HK-2 (cell line): ENCODE data around the gene CST9L.
"Not testable (repeated sequence)": the region's sequence is repeated elsewhere in the genome, so short reads cannot be mapped to it uniquely, and the experiment has no call there.

Experiments used
- DNase-seq: peaks from one replicate; pipeline ENCODE4 v3.0.0-alpha.2; 2018; ENCODE audit not compliant: unreplicated experiment

Gene CST9L

DNA sequence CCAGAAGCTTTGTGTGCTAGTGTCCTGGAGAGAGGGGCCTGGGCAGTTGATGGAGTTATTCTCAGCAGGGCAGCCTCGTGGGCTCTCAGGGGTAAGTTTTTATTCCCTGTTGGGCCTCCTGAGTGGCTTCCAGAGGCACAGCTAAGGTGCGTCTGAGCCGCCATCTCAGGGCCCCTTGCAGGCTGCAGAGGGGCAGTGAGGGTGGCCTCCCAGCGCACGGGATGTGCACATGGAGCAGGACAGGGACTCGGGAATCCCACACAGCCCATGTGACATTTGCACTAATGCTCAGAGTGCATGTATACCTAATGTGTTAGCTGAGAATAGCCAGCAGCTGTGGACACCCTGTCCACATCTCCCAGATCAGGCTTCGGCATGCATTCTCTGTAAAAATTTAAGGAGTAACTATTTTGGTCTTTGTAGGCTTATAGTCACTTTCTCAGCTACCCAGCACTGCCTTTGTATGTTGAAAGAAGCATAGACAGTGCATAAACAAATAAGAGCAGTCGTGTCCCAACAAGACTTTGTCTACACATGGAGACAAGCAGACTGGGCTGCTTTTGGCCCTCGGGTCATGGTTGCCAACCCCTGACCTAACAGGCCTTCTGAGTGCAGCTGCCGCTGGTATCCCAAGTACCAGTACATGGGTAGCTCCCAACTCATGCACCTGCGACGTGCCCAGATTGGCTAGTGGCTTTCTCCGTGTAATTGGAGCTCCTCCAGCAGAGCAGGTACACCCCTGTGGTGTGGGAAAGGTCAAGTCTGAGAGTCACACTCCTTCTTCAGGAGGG is 18.6 kb upstream of the CST9L start:
- no peak for DNase-seq

DNA sequence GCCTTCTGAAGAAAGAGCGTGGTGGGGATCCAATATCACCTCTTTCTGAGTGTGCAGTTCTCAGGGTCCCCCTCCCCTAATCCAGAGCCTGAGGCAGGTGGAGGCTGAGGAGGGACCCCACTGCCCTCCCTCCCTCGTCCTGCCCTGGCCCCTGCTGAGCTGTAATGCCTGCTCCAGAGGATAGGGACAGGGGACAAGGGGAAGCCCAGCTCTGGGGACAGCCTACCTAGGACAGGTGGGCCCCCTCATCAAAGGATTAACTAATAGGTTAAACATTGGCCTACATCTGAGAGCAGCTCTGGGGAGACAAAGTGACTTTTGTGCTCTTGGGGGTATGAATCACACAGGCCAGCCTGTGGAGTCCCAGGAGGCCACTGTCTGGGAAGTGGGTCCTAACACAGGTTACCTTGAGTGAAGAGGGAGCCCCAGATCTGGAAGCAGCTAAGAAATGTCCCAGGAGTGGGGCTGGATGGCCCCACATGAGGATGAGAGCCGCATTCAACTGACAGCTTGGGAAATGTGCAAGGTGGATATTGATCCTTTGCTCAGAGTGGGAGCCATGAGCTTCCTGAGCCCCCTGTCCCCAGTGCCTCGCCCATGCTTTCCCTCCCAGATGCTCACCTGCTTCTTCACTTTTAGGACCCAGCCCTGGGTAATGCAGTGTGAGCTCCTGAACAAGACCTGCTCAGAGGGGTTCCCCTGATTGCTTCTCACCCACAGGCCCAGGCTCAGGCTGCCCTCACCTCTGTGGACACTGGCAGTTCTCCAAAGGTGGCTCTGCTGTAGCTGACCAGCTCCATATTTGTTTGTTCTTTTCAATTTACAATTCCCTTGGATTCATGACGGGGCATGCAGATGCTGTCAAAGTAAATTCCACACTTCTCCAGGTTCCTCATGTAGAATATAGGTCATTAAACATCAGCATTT is 17.8 kb upstream of the CST9L start:
- no peak for DNase-seq

DNA sequence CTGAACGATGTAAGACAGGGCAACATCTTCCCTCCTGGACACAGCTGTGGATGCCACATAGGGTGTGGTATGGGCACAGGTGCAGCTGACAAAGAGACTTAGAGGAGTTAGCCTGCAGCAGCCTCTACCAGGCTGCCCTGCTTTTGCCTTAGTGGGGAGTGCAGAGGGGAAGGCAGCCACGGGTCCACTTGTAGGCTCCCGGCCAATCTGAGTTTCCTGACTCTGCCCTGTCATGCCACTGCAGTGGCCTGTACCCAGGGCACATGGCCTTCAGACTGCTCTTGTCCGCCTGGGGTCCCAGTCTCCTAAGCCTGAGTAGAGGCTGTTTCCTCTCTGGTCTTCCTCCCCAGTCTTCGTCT is 17.1 kb upstream of the CST9L start:
- DNase-seq, result no peak

DNA sequence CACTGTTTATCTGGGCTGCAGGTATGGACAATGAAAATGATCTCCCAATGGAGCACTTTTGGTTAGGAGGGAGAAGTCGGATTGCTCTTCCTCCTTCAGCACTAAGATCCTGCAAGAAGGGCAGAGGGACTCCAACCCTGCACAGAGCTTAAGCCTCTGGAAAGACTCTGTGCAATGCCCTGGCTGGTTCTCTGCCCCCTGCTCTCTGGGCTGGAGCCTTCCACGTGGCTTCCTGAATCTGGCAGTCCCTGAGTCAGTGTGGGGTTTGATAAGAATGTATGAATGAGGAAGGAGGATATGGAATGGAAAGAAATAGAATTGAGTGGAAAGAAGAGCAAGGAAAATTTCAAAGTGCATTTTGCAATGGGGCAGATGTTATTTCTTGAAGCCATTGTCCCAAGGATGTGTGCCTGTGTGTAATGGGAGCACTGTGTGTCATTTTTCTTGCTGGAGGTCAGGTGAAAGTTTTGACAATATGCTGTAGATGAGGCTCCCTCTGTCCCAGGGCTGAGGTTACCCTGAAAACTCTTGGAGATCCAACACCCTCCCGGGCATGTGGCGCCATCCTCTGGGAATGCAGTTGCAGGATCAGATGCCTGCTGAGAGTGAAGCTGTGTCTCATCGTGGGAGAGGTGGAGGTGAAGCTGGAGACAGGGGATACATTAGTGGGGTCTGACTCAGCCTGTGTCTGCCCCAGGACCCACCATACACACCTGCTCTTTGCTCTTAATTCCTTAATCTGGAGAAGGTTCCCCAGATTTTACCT is 16.3 kb upstream of the CST9L start:
- DNase-seq, result no peak

DNA sequence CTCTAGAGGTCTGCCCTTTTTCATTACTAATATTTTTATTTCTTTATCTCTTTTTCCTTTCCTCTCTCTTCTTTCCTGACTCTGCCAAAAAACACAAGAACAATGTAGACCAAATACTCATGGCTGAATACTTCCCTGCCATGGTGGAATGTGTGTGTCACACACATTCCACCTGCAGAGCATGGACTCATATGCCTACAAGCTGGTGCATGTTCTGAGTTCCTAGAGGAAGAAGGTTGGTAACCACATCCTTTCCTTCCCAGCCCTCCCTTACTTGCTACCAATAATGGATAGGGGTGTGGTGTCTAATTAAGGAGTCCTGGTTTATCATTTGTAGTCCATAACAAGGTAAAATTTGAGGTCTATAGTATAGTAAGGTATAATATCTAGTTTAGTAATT is 15.2 kb upstream of the CST9L start:
- no peak for DNase-seq

DNA sequence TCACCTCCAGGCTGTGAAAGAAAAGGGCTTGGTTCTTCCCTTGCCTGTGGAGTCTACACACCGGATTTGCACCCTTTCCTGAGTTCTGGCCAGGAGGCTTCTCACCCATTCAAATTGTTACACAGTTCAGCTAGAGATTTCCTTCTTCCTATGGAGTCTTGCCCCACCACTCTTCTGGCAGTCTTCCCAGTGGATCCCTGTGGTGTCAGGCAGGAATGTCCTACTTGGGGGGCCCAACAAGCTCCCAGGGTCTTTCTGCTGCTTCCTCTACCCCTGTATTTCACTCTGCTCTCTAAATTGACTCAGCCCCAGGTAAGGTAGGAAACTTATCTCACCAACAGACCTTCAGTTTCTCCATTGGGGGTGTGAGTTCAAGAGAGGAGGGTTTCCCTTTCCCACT is 14.0 kb upstream of the CST9L start:
- no peak for DNase-seq

DNA sequence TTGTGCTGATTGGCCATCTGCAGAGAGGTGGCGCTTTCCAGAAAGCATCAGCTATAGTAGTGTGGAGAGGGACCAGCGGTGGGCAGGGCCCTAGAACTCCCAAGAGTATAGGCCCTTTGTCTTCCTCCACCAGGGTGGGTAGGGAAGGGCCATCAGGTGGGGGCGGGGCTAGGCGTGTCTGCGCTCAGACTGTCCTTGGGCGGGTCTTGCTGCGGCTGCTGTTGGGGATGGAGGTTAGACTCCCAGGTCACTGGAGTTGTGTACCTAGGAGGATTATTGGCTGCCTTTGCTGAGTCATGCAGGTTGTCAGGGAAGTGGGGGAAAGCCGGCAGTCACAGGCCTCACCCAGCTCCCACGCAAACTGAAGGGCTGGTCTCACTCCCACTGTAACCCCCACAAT is 13.5 kb upstream of the CST9L start:
- DNase-seq, result not testable (repeated sequence)

DNA sequence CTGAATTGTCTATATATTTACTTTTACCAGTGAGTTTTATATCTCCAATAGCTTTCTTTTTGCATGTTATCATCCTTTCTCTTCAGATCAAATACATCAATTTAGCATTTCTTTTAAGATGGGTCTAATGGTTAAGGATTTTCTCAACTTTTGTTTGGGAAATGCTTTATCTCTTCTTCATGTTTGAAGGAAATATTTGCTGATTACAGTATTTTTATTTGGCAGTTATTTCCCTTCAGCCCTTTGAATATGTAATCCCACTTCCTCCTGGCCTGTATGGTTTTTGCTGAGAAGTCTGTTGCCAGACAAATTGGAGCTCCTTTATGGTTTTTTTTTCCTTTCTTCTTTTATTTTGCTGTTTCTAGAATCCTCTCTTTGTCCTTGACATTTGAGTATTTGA is 6.7 kb upstream of the CST9L start:
- no peak for DNase-seq

DNA sequence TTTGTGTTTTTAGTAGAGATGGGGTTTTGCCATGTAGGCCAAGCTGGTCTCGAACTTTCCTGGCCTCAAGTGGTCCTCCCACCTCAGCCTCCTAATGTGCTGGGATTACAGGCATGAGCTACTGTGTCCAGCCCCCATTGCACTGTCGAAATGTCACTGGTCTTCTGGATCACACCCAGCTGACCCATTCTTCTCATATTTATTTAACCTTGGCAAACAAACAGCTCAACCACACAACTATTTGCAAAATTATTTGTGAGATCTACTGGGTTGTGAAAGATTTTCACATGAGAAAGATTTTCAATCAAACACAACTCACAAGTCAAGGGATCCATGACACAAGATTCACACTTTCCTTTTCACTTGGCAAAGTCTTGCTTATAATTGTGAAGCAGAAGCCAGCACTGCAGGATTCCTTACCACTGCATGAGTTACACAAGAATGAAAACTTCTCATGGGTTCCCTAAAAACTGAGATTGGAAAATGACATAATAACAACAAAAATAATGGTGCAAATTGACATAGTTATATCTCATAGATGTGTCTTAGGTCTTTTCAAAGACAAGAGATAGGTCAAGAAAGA is 2.0 kb upstream of the CST9L start:
- DNase-seq, result no peak

DNA sequence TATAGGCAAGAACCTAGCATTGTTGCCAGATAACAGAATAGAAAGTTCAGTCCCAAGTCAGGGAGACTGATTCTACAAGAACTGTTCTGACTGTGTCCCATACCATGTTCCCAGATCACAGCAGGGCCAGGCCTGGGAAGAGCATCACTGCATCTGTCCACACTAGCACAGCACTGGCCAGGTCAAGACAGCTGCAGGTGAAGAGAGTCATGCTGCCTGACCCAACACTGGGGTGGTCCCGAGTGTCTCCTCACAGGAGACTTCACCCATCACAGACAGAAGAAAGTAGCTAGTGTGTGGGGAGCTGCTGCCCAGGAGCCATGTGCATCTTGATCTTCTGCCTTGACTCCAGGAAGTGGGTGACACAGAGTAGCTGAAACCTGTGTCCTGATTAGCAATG is 1.3 kb upstream of the CST9L start:
- no peak for DNase-seq

DNA sequence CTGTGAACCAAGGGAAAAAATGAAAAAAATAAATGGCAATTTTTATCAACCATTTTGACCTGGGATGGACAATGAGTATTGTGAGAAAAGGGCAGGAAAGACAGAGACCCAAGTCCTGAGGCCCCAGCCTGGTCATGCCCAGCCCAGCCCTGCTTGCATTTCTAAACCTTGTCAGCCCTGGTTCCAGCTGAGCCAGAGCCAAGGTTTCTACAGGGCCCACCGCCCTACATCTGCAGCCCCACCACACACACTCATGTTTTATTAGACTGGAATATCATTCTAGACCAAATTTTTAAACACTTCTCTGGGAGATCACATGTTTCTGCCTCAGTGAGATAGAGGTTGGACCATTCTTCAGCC is 667 bp upstream of the CST9L start:
- DNase-seq, result no peak

DNA sequence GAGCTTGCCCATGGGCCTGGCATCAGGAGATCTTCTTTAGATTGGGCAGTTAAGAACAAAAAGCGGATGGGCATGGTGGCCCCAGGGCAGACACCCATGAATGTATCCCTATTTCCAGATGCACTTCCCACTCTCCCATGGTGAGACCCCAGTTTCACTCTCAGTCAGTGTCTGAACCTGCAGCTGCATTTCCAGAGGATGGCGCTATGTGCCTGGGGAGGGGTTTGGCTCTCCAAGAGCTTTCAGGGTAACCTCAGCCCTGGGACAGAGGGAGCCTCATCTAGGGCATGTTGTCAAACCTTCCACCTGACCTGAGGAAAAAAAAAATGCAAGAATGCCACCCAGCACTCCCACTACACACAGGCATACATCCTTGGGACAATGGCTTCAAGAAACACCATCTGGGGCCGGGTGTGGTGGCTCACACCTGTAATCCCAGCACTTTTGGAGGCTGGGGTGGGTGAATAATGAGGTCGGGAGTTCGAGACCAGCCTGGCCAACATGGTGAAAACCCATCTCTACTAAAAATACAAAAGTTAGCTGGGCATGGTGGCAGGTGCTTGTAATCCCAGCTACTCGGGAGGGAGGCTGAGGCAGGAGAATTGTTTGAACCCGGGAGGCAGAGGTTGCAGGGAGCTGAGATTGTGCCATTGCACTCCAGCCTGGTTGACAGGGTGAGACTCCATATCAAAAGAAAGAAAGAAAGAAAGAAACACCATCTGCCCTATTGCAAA is 1.9 kb downstream of the CST9L start:
- no peak for DNase-seq

DNA sequence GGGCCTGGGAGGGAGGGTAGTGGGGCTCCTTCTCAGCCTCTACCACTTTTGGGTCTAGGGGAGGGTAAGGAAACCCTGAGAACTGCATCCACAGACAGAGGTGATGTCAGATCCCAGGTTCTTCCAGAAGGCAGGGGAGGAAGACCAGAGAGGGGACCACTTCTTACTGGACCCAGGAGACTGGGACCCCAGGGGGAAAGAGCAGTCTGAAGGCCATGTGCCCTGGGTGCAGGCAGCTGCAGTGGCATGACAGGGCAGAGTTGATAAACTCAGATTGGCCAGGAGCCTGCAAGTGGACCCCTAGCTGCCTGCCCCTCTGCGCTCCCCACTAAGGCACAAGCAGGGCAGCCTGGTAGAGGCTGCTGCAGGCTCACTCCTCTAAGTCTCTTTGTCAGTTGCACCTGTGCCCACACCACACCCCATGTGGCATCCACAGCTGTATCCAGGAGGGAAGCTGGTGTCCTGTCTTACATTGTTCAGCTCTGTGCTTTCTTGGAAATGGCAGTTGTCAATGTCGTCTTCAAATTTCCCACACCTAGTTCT is 2.7 kb downstream of the CST9L start:
- DNase-seq, result no peak

DNA sequence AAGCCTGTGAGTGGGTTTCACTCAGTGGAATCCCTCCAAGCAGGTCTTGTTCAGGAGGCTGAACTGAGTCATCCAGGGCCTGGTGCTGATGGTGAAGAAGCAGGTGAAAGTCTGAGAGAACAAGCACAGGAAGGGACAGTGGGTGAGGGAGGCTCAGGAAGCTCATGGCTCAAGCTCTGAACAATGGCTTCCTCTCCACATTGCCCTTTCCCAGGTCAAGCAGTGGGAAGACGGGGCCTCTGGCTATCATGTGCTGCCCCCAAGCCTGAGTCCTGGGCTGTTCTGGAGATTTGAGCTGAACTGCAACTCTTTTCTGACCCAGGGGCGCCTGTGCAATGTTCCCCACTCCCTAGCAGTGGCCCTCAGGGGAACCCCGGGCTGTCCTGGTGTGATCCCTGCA is 3.4 kb downstream of the CST9L start:
- DNase-seq, result no peak

DNA sequence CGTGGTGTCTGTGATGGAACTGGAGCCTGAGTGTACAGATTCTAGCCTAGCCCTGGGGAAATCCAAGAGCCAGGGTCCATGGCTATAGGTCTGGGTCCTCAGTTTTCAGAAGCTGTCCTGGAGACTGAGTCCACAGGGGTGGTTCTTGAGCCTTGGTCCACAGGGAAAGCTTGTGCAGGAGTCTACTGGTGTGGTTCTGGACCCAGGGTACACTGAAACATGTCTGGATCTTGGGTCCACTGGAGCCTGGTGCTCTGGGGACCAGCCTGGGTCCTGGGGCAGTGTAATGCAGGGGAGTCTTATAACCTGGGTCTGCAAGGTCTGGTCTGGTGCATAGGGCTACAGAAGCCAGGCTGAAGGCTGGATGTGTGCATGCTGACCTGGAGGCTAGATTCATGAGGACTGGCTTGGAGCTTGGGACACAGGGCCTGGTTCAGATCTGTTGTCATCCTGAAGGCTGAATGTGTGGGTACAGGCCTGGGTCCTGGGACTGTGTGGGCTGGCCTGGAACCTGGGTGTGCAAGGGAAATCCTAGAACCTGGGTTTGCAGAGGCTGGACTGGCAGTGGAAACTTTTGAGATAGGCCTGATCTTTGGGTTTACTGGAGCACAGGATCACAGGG is 5.5 kb downstream of the CST9L start:
- no peak for DNase-seq

DNA sequence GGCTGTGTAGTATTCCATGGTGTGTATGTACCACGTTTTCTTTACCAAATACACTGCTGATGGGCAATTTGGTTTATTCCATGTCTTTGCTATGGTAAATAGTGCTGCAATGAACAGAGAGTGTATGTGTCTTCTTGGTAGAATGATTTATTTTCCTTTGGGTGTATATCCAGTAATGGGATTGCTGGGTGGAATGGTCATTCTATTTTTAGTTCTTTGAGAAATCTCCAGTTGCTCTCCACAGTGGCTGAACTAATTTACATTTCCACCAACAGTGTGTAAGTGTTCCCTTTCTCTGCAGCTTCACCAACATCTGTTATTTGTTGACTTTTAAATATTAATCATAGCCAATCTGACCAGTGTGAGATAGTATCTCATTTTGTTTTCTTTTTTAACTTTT is 13.9 kb downstream of the CST9L start:
- no peak for DNase-seq

DNA sequence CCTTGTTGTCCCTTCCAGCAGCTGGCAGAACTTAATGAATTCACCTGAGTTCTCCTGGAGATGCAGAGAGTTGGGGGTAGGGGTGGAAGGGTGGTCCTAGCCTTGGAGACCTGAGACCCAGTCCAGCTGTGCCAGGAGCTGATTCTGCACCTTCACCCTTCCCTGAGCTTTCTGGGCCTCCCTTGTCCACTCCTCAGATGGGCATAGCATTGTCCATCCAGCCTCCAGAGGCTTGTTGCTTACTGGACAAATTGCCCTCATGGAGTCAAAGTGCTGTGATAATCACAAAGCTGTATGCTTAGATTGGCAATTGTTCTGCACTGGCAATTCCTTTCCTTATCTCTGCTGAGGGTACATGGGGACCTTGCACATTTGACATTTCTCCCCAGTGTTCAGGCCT is 16.5 kb downstream of the CST9L start:
- no peak for DNase-seq

DNA sequence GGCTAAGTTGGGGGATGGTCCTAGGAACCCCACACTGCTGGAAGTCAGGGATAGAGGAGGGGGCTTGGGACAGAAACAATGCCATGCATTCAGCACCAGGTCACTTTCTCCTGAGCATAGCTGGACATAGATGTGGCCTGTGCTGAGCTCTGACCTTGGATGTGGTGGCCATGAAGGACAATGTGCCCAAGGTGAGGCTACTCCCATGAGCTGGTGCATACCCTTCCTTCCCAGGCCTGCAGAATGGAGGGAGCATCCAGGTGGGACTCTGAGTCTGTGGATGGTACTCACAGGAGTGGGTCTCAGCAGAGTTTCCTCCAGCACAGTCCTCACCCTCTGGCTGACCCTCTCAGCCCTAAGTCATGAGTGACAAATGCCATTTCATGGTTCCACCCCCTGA is 16.9 kb downstream of the CST9L start:
- DNase-seq, result no peak

DNA sequence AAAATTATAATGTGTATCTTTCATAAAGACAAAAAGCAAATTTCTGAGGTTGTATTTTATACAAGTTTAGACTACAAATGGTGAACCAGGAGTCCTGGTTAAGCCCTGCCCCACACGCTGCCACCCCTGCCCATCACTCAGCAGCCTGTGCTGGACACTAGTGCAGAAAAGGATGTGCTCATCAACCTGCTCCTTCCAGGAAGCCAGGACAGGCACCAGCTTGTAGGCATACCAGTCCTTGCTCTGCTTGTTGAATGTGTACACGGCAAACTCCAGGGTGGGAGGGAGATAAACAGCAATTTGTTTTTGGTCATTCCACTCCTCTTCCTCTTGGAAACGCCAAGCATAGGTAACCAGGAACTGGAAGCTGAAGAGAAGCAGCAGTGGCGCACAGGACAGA is 18.1 kb downstream of the CST9L start:
- no peak for DNase-seq

DNA sequence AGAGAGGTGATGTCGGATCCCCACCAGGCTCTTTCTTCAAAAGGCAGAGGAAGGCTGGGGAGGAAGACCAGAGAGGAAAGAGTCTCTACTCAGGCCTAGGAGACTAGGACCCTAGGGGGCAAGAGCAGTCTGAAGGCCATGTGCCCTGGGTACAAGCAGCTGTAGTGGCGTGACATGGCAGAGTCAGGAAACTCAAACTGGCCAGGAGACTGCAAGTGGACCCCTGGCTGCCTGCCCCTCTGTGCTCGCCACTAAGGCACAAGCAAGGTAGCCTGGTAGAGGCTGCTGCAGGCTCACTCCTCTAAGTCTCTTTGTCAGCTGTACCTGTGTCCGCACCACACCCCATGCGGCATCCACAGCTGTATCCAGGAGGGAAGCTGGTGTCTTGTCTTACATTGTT is 19.9 kb downstream of the CST9L start:
- no peak for DNase-seq

DNA sequence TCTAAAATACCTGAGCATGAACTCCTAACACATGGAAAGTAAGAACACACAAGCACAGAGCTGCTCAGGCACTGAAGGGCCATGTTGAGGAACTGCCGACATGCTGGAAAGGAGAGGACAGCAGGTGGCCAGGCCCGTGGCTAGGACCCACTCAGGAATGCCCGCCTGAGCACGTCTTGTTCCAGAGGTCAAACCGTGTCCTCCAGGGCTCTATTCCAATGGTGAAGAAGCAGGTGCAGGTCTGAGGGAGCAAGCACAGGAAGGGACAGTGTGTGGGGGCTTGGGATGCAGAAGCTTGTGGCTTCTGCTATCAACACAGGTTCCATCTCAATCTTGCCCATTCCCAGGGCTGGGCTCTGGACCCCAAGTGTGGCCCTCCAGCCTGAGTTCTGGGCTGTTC is 20.7 kb downstream of the CST9L start:
- DNase-seq, result no peak
